MM.1S (cell line): Measurements from ENCODE around the gene LDLR.
"Not testable (repeated sequence)": the region's sequence is repeated elsewhere in the genome, so short reads cannot be mapped to it uniquely, and the experiment has no call there.

Experiments
- DNase-seq: peaks from one replicate; pipeline ENCODE4 v3.0.0-alpha.2; 2015
- H2AFZ ChIP-seq: fragments of 300-600 bp; sonication (generic); 2 replicates; pipeline ENCODE4 v1.6.0; 2016; ENCODE audit warnings: antibody characterized with exemption, low read length
- H3F3A ChIP-seq: fragments of 300-600 bp; sonication (generic); 2 replicates; pipeline ENCODE4 v1.6.1; 2016; ENCODE audit warnings: mild to moderate bottlenecking, antibody characterized with exemption, low read length, moderate library complexity, mixed read lengths; ENCODE audit not compliant: insufficient read depth
- H3K27ac ChIP-seq: fragments of 300-600 bp; sonication (generic); 2 replicates; pipeline ENCODE4 v1.5.1; 2016; ENCODE audit warnings: mild to moderate bottlenecking, low read length
- H3K27me3 ChIP-seq: fragments of 300-600 bp; sonication (generic); replicated peaks from 2 replicates; pipeline ENCODE4 v1.6.0; 2016; ENCODE audit warnings: low read length; ENCODE audit not compliant: insufficient read depth
- H3K36me3 ChIP-seq: fragments of 300-600 bp; sonication (generic); replicated peaks from 2 replicates; pipeline ENCODE4 v1.6.1; 2016; ENCODE audit warnings: mild to moderate bottlenecking, low read length, mixed read lengths; ENCODE audit not compliant: insufficient read depth
- H3K4me1 ChIP-seq: fragments of 300-600 bp; sonication (generic); 2 replicates; pipeline ENCODE4 v1.6.1; 2016; ENCODE audit warnings: low read length, mixed read lengths
- H3K4me2 ChIP-seq: fragments of 300-600 bp; sonication (generic); 2 replicates; pipeline ENCODE4 v1.6.0; 2016; ENCODE audit warnings: low read depth, low read length
- H3K4me3 ChIP-seq: fragments of 300-600 bp; sonication (generic); 2 replicates; pipeline ENCODE4 v1.5.1; 2016; ENCODE audit warnings: low read length, mixed read lengths
- H3K79me2 ChIP-seq: fragments of 300-600 bp; sonication (generic); 2 replicates; pipeline ENCODE4 v1.6.1; 2016; ENCODE audit warnings: mixed run types, low read length, mixed read lengths
- H3K9ac ChIP-seq: fragments of 300-600 bp; sonication (generic); 2 replicates; pipeline ENCODE4 v1.6.1; 2016; ENCODE audit warnings: low read length, mixed read lengths
- H3K9me2 ChIP-seq: fragments of 300-600 bp; sonication (generic); replicated peaks from 2 replicates; pipeline ENCODE4 v1.6.1; 2016; ENCODE audit warnings: mild to moderate bottlenecking, low read length, mixed read lengths; ENCODE audit not compliant: insufficient read depth
- H3K9me3 ChIP-seq: fragments of 300-600 bp; sonication (generic); replicated peaks from 2 replicates; pipeline ENCODE4 v1.6.1; 2016; ENCODE audit warnings: mild to moderate bottlenecking, low read length, mixed read lengths; ENCODE audit not compliant: insufficient read depth
- H4K20me1 ChIP-seq: fragments of 300-600 bp; sonication (generic); 2 replicates; pipeline ENCODE4 v1.6.1; 2016; ENCODE audit warnings: mild to moderate bottlenecking, low read length, moderate library complexity, mixed read lengths; ENCODE audit not compliant: insufficient read depth
- CTCF ChIP-seq: fragments of 300-600 bp; sonication (generic); IDR thresholded peaks from 2 replicates; pipeline ENCODE4 v1.5.1; 2016; ENCODE audit warnings: antibody characterized with exemption, low read length, mixed read lengths
- EZH2 ChIP-seq: fragments of 300-600 bp; sonication (generic); optimal IDR thresholded peaks from 2 replicates; pipeline ENCODE3; 2017; ENCODE audit warnings: low read depth, mild to moderate bottlenecking, antibody characterized with exemption, low read length, mixed read lengths
- EZH2phosphoT487 ChIP-seq: fragments of 300-600 bp; sonication (generic); IDR thresholded peaks from 2 replicates; pipeline ENCODE4 v1.6.1; 2018; ENCODE audit warnings: antibody characterized with exemption, low read length

LDLR gene

GRCh38 chr19:11154683-11155047 is 65.4 kb downstream of the LDLR start:
- H3K4me3 ChIP-seq = peak overlapping the region; percentile 98
- peak overlapping the region; percentile 90 for H3K4me2 ChIP-seq
- TF ChIP-seq EZH2phosphoT487 = no peak
- no peak for TF ChIP-seq CTCF
- no peak for TF ChIP-seq EZH2
- no peaks in the 10 kb centered on the region for H3F3A ChIP-seq
- peak overlapping the region; percentile 90; the same call in 1 of the 2 replicates for H3K9ac ChIP-seq
- no peaks in the 10 kb centered on the region for H4K20me1 ChIP-seq
- no peaks in the 10 kb centered on the region for H3K9me3 ChIP-seq
- peaks cover 47% of the 10 kb centered on the region for H3K79me2 ChIP-seq
- DNase-seq = no peak
- 0 out of 2 replicates have a peak overlapping the region, but pooled peaks have one; percentile 89 for H2AFZ ChIP-seq
- H3K27ac ChIP-seq = no peak overlapping the region
- no peaks in the 10 kb centered on the region for H3K36me3 ChIP-seq
- no peaks in the 10 kb centered on the region for H3K9me2 ChIP-seq
- peaks cover 10% of the 10 kb centered on the region; the same call in 1 of the 2 replicates for H3K4me1 ChIP-seq
- H3K27me3 ChIP-seq = no peaks in the 10 kb centered on the region

- Histone ChIP-seq H3K4me2 (peak within 1 kb of the TSS; percentile 90), H3K27ac (peak within 1 kb of the TSS; percentile 7; the same call in 1 of the 2 replicates), H3K9me3 (no peaks in the 10 kb centered on the region), H2AFZ (peak within 1 kb of the TSS; percentile 93), H4K20me1 (no peaks in the 10 kb centered on the region), H3K9me2 (no peaks in the 10 kb centered on the region), H3K36me3 (no peaks in the 10 kb centered on the region), H3K4me3 (peak within 1 kb of the TSS; percentile 98), H3F3A (no peaks in the 10 kb centered on the region), H3K9ac (peak within 1 kb of the TSS; percentile 90), H3K79me2 (peaks cover 45% of the 10 kb centered on the region), H3K27me3 (no peaks in the 10 kb centered on the region), H3K4me1 (peaks cover 10% of the 10 kb centered on the region; the same call in 1 of the 2 replicates)
- peak; percentile 99 for DNase-seq
- TF ChIP-seq EZH2phosphoT487 (no peak), CTCF (no peak), EZH2 (no peak)
These were observed 66.3 kb downstream of the LDLR start, which contains the start of gene SPC24 for GRCh38 chr19:11155373-11156120. Gene SPC24 (minus strand): TSS chr19:11155782. CDS start chr19:11155776, 6 bp downstream.

- Histone ChIP-seq H3K27me3 (no peaks in the 10 kb centered on the region), H3K4me3 (no peak overlapping the region), H3K4me2 (no peak overlapping the region), H3K4me1 (peaks cover 5% of the 10 kb centered on the region; the same call in 1 of the 2 replicates), H3K9me3 (no peaks in the 10 kb centered on the region), H2AFZ (no peak overlapping the region), H4K20me1 (no peaks in the 10 kb centered on the region), H3K36me3 (no peaks in the 10 kb centered on the region), H3F3A (no peaks in the 10 kb centered on the region), H3K9ac (no peak overlapping the region), H3K27ac (no peak overlapping the region), H3K9me2 (no peaks in the 10 kb centered on the region), H3K79me2 (peaks cover 8% of the 10 kb centered on the region)
- TF ChIP-seq EZH2phosphoT487 = no peak
- TF ChIP-seq EZH2 = no peak
- TF ChIP-seq CTCF = no peak
- DNase-seq = no peak
These were observed 70.6 kb downstream of the LDLR start for GRCh38 chr19:11159598-11160439.

- not testable (repeated sequence) for H3K4me1 ChIP-seq, H3K4me2 ChIP-seq, H4K20me1 ChIP-seq, H3F3A ChIP-seq, H3K36me3 ChIP-seq, DNase-seq, H3K9me2 ChIP-seq, H3K4me3 ChIP-seq, H3K79me2 ChIP-seq, H3K27ac ChIP-seq, H3K9me3 ChIP-seq, H3K9ac ChIP-seq, H3K27me3 ChIP-seq, H2AFZ ChIP-seq
These were observed 71.1 kb downstream of the LDLR start for GRCh38 chr19:11160440-11160768.
